ENCODE results near the gene DPF3.

Gene DPF3

GRCh38 chr14:72673179-72673578, 220.7 kb downstream of the DPF3 start:
- no peak for DNase-seq

- DNase-seq = no peak
Observed at GRCh38 chr14:72666610-72667009, 227.3 kb downstream of the DPF3 start.

- no peak for DNase-seq
Observed at GRCh38 chr14:72665259-72665658, 228.6 kb downstream of the DPF3 start.

- DNase-seq = no peak
Observed at GRCh38 chr14:72664651-72665050, 229.2 kb downstream of the DPF3 start.

GRCh38 chr14:72663956-72664650, 229.8 kb downstream of the DPF3 start:
- DNase-seq = no peak

- DNase-seq = no peak
Observed at GRCh38 chr14:72663076-72663487, 230.8 kb downstream of the DPF3 start.

- DNase-seq = no peak
Observed at GRCh38 chr14:72662214-72662613, 231.7 kb downstream of the DPF3 start.

- no peak for DNase-seq
Observed at GRCh38 chr14:72657214-72657921, 236.5 kb downstream of the DPF3 start.

- no peak for DNase-seq
Observed at GRCh38 chr14:72653026-72653425, 240.9 kb downstream of the DPF3 start.

- DNase-seq = no peak
Observed at GRCh38 chr14:72652179-72652578, 241.7 kb downstream of the DPF3 start.

- DNase-seq = no peak
Observed at GRCh38 chr14:72651714-72652113, 242.2 kb downstream of the DPF3 start.

- no peak for DNase-seq
Observed at GRCh38 chr14:72651081-72651480, 242.8 kb downstream of the DPF3 start.

GRCh38 chr14:72649603-72650227, 244.2 kb downstream of the DPF3 start:
- no peak for DNase-seq

- no peak for DNase-seq
Observed at GRCh38 chr14:72647782-72648181, 246.1 kb downstream of the DPF3 start.

GRCh38 chr14:72646861-72647528, 246.9 kb downstream of the DPF3 start:
- DNase-seq = no peak

GRCh38 chr14:72645706-72646105, 248.2 kb downstream of the DPF3 start:
- DNase-seq = no peak

GRCh38 chr14:72644758-72645489, 249.0 kb downstream of the DPF3 start:
- DNase-seq = no peak

- DNase-seq = no peak
Observed at GRCh38 chr14:72644038-72644437, 249.9 kb downstream of the DPF3 start.

- no peak for DNase-seq
Observed at GRCh38 chr14:72643317-72643801, 250.5 kb downstream of the DPF3 start.

- DNase-seq = no peak
Observed at GRCh38 chr14:72640911-72641485, 252.9 kb downstream of the DPF3 start.

GRCh38 chr14:72638021-72638420, 255.9 kb downstream of the DPF3 start:
- no peak for DNase-seq

- DNase-seq = no peak
Observed at GRCh38 chr14:72636871-72637270, 257.0 kb downstream of the DPF3 start.

Measured in NCI-H510A treated with DMSO at 0.1 percent for 48 hours (cell line).